ENCODE results near the gene SFTA2. TPM values are rescaled to one million over a fixed set of nuclear protein-coding genes. Genes with fewer than 3 reads are reported as not detected.
A peak's percentile ranks its signal among the peaks of the same experiment; 100 is the strongest.

SFTA2 gene
- total and polyA plus RNA-seq, 9 of the 15 experiments (the other 6 are each of a cell fraction or from before 2014, with no cell fraction given) = not detected

- 11% methylated on average over 20 of the region's 62 CpGs for WGBS (ENCODE audit: insufficient coverage, low coverage, missing lambda C conversion rate)
- H3K4me3 ChIP-seq = peak within 1 kb of the TSS; percentile 54
- peaks cover 3% of the 10 kb centered on the region for H3K9me1 ChIP-seq (ENCODE audit: control insufficient read depth, insufficient read depth, low read length)
- H3K36me3 ChIP-seq (ENCODE audit: control insufficient read depth, insufficient read depth, low read length) = peaks cover 3% of the 10 kb centered on the region; the same call in 1 of the 3 replicates
- no peak for FAIRE-seq
- peak within 1 kb of the TSS; percentile 70 for H3K27ac ChIP-seq (ENCODE audit: extremely low read depth, low read depth, low read length)
- DNase-seq (ENCODE audit: extremely low read depth in 1 of 4, low spot score in 3 of 4) = peak; percentile 93 to 95 (median 94)
- peaks cover 9% of the 10 kb centered on the region; the same call in 1 of the 2 replicates for H4K20me1 ChIP-seq (replicated peaks; ENCODE audit: control insufficient read depth, insufficient read depth, low read length)
- POLR2A ChIA-PET = interaction anchor here (0.5 to 2.4 kb wide), 11 partner anchors 8 to 150 kb away, joined by 3 to 15 read pairs (median 4); partner anchors contain the start of gene FLOT1
- no peaks in the 10 kb centered on the region for H3K9me3 ChIP-seq (replicated peaks; ENCODE audit: control insufficient read depth, insufficient read depth, low read depth, low read length)
- intact Hi-C loops (cut with micrococcal nuclease) (no loop called here), in situ Hi-C loops (cut with MboI) (no loop called here)
- peaks cover 64 to 76% of the 10 kb centered on the region in 2 experiments for H3K4me1 ChIP-seq (replicated peaks in 1 of 2; ENCODE audit: control insufficient read depth in 2 of 2, insufficient read depth in 2 of 2, low read length in 2 of 2)
- BruUV-seq (replicated peaks) = no TSS peak
- CTCF ChIA-PET (ENCODE audit: low intra/inter-chr PET ratio) = interaction anchor here (0.6 to 1.9 kb wide), 2 partner anchors 25 to 56 kb away, joined by 3 to 6 read pairs; no protein-coding TSS in a partner anchor
- peak within 1 kb of the TSS; percentile 63 to 94 for H3K9ac ChIP-seq (ENCODE audit: insufficient read depth in 1 of 2, low read depth in 2 of 2, low read length in 2 of 2)
- peaks cover 43% of the 10 kb centered on the region for H3K79me2 ChIP-seq (ENCODE audit: control insufficient read depth, insufficient read depth, low read length)
- peak; percentile 81 for ATAC-seq
- peak within 1 kb of the TSS; percentile 96 for H3K4me2 ChIP-seq (ENCODE audit: insufficient read depth, low read length)
- peak within 1 kb of the TSS; percentile 82 for H2AFZ ChIP-seq (ENCODE audit: low read depth, low read length)
- no peaks in the 10 kb centered on the region for H3K27me3 ChIP-seq (ENCODE audit: control insufficient read depth in 2 of 2, insufficient read depth in 2 of 2, low read length in 2 of 2)
- no peak for TF ChIP-seq MTA3 (IDR thresholded peaks at IDR 0.05; ENCODE audit: borderline replicate concordance)
- TF ChIP-seq DDX20 (tag; IDR thresholded peaks at IDR 0.05; ENCODE audit: low read depth) = no peak
- no peak for TF ChIP-seq ZNF766 (CRISPR knock-in tag; conservative IDR thresholded peaks at IDR 0.05)
- no peak for TF ChIP-seq CHCHD3 (CRISPR knock-in tag; IDR thresholded peaks at IDR 0.05)
- TF ChIP-seq GABPA (tag; conservative IDR thresholded peaks at IDR 0.05; ENCODE audit: low read depth) = no peak
- TF ChIP-seq SMAD1 (IDR thresholded peaks at IDR 0.05; ENCODE audit: low read depth, low read length, partially characterized antibody) = no peak
- TF ChIP-seq RBM22 (IDR thresholded peaks at IDR 0.05; ENCODE audit: low read depth, low read length, poor library complexity, severe bottlenecking) = no peak
- TF ChIP-seq GTF2F1 (IDR thresholded peaks at IDR 0.05; ENCODE audit: low read depth, low read length) = no peak
- no peak for TF ChIP-seq TBP (optimal IDR thresholded peaks at IDR 0.05; ENCODE audit: low read depth, low read length)
- TF ChIP-seq KLF13 (tag; IDR thresholded peaks at IDR 0.05; ENCODE audit: borderline replicate concordance, low read depth) = no peak
- TF ChIP-seq ELF4 (CRISPR knock-in tag; IDR thresholded peaks at IDR 0.05) = no peak
- no peak for TF ChIP-seq ZNF584 (CRISPR knock-in tag; IDR thresholded peaks at IDR 0.05; ENCODE audit: low read depth)
- TF ChIP-seq THRA (IDR thresholded peaks at IDR 0.05) = no peak
- TF ChIP-seq JUN (IDR thresholded peaks at IDR 0.05; ENCODE audit: borderline replicate concordance, low read depth, low read length) = no peak
- no peak for TF ChIP-seq JUN (CRISPR knock-in tag; IDR thresholded peaks at IDR 0.05; ENCODE audit: borderline replicate concordance)
- TF ChIP-seq NFE2 (IDR thresholded peaks at IDR 0.05; ENCODE audit: low read depth) = no peak
- TF ChIP-seq LCOR (CRISPR knock-in tag; IDR thresholded peaks at IDR 0.05) = no peak
- no peak for TF ChIP-seq ZNF217 (CRISPR knock-in tag; IDR thresholded peaks at IDR 0.05)
- 0 out of 2 replicates have a peak, but pooled peaks have one; percentile 13 for TF ChIP-seq TCF7 (IDR thresholded peaks at IDR 0.05; ENCODE audit: borderline replicate concordance)
- no peak for TF ChIP-seq USF2 (CRISPR knock-in tag; IDR thresholded peaks at IDR 0.05)
- no peak for TF ChIP-seq MEF2A (IDR thresholded peaks at IDR 0.05; ENCODE audit: control insufficient read depth, low read depth, low read length)
- no peak for TF ChIP-seq ZNF57 (CRISPR knock-in tag; IDR thresholded peaks at IDR 0.05)
Measured at GRCh38 chr6:30883685-30884520, 48.1 kb downstream of the SFTA2 start, which contains the start of gene DDR1. Gene DDR1, plus strand, starts transcription at chr6:30884519. Its CDS starts 4,211 bp downstream, at chr6:30888730.

All from K562 (cell line).